NT2/D1 (cell line): ENCODE results near the gene STRN.

Source experiments
- SUZ12 ChIP-seq: IDR thresholded peaks from 2 replicates; pipeline ENCODE4 v1.6.1; 2011; ENCODE audit not compliant: insufficient read length, insufficient read depth; ENCODE audit errors: extremely low read depth
- YY1 ChIP-seq: IDR thresholded peaks from 2 replicates; pipeline ENCODE4 v1.6.1; 2011; ENCODE audit not compliant: insufficient read length, insufficient read depth
- ZNF274 ChIP-seq: IDR thresholded peaks from 2 replicates; pipeline ENCODE4 v1.6.1; 2011; ENCODE audit warnings: mild to moderate bottlenecking, low read depth, low read length

DNA sequence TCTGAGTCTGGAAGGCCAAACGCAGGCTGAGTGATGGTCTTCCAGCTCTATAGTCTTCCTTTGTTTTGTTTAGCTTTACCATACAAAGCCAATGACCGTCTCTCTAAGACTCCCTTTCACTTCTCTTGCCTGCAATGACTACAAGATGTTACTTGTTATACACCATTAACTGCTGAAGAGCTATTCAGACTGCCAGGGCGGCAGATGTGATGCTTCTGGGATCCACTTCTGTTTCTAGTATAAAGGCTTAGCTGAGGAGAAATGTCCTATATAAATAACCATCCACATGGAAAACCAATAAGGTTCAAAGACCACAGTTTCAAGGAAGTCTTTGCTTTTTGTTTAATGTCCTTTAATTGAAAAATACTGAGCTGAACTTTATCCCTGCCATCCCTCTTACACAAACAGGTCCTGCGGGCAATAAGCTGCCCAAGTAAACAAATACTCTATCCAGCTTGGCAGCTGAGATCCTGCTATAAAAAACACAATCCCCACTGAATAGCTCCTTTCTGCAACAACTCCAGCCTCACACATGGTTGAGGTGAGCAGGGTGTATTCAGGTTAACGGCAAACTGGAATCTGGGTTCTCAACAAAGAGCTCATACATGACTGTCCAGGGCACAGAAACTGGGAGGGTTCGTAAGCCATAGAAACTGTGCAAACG, 145.3 kb downstream of the STRN start:
- no peak for TF ChIP-seq ZNF274
- no peak for TF ChIP-seq SUZ12
- no peak for TF ChIP-seq YY1
